CD4-positive, alpha-beta T cell treated with Interleukin-4 for 4 hours (primary cell): ENCODE results near the gene LEMD1.
"Not testable (repeated sequence)": the region's sequence is repeated elsewhere in the genome, so short reads cannot be mapped to it uniquely, and the experiment has no call there.

Experiments used
- DNase-seq: peaks from one replicate; pipeline ENCODE4 v3.0.0-alpha.2; 2020

Gene LEMD1

GRCh38 chr1:205445646-205445935, 23.7 kb upstream of the LEMD1 start:
- no peak for DNase-seq

GRCh38 chr1:205444931-205445645, 23.2 kb upstream of the LEMD1 start:
- no peak for DNase-seq

GRCh38 chr1:205444300-205444930, 22.6 kb upstream of the LEMD1 start:
- no peak for DNase-seq

GRCh38 chr1:205443585-205444299, 21.9 kb upstream of the LEMD1 start:
- no peak for DNase-seq

- DNase-seq, result no peak
Measured at GRCh38 chr1:205442051-205442725, 20.3 kb upstream of the LEMD1 start.

GRCh38 chr1:205441716-205442050, 19.8 kb upstream of the LEMD1 start:
- DNase-seq, result no peak

GRCh38 chr1:205441318-205441633, 19.4 kb upstream of the LEMD1 start:
- DNase-seq, result no peak

- peak; percentile 77 for DNase-seq
Measured at GRCh38 chr1:205440476-205441317, 18.8 kb upstream of the LEMD1 start.

- DNase-seq, result no peak
Measured at GRCh38 chr1:205440121-205440475, 18.2 kb upstream of the LEMD1 start.

- DNase-seq, result no peak
Measured at GRCh38 chr1:205438213-205439158, 16.6 kb upstream of the LEMD1 start.

GRCh38 chr1:205437570-205437969, 15.7 kb upstream of the LEMD1 start:
- no peak for DNase-seq

- DNase-seq, result no peak
Measured at GRCh38 chr1:205436776-205437410, 15.0 kb upstream of the LEMD1 start.

- DNase-seq, result no peak
Measured at GRCh38 chr1:205435578-205436573, 14.0 kb upstream of the LEMD1 start.

- DNase-seq, result no peak
Measured at GRCh38 chr1:205434738-205435137, 12.9 kb upstream of the LEMD1 start.

GRCh38 chr1:205432692-205433091, 10.8 kb upstream of the LEMD1 start:
- DNase-seq, result not testable (repeated sequence)

- DNase-seq, result no peak
Measured at GRCh38 chr1:205432116-205432515, 10.3 kb upstream of the LEMD1 start.

GRCh38 chr1:205430696-205431305, 8.9 kb upstream of the LEMD1 start:
- peak; percentile 28 for DNase-seq

GRCh38 chr1:205429762-205430695, 8.2 kb upstream of the LEMD1 start:
- no peak for DNase-seq
